Naive thymus-derived CD8-positive, alpha-beta T cell (primary cell): ENCODE data around the gene SCGB1C1. TPM values are rescaled to one million over a fixed set of nuclear protein-coding genes. Genes with fewer than 3 reads are reported as not detected.

Experiments used
- ATAC-seq, 2 donors: fragments of 150-1000 bp; cut with Tn5 transposase in 1 of 2; sonication (Bioruptor Pico), chemical (Tn5 transposase) in 1 of 2; 1 replicate in 1 of 2; 2 replicates in 1 of 2; pipeline ENCODE4 v1.10.0; 2021; ENCODE audit warnings: mild to moderate bottlenecking in 2 of 2, moderate library complexity in 2 of 2
- POLR2A ChIA-PET: fragments of 350-600 bp; sonication (Branson Sonifier 250); formaldehyde crosslinking; loops from one replicate; lab custom pipeline; 2021; ENCODE audit warnings: antibody characterized with exemption; lab: Charles Lee
- DNase-seq, 10 donors: peaks; one replicate each; pipeline versions ENCODE4 v3.0.0 to v3.0.0-alpha.2; 2020 to 2022
- H3K27ac Mint-ChIP-seq, 10 donors: one replicate each; pipeline ENCODE4 v1.8.0; 2020 to 2022; ENCODE audit warnings: mild to moderate bottlenecking in 10 of 10, mixed read lengths in 10 of 10, moderate library complexity in 4 of 10, inconsistent platforms in 1 of 10
- H3K27me3 Mint-ChIP-seq, 5 donors: one replicate each; pipeline ENCODE4 v1.8.0; 2021 to 2022; ENCODE audit warnings: mixed read lengths in 5 of 5
- H3K36me3 Mint-ChIP-seq, 3 donors: one replicate each; pipeline ENCODE4 v1.8.0; 2020 to 2022; ENCODE audit warnings: mixed read lengths in 3 of 3, mild to moderate bottlenecking in 2 of 3, inconsistent platforms in 1 of 3
- H3K4me1 Mint-ChIP-seq, 4 donors: one replicate each; pipeline ENCODE4 v1.8.0; 2021 to 2022; ENCODE audit warnings: mixed read lengths in 4 of 4
- H3K4me3 Mint-ChIP-seq, 10 donors: one replicate each; pipeline ENCODE4 v1.8.0; 2020 to 2022; ENCODE audit warnings: mild to moderate bottlenecking in 10 of 10, mixed read lengths in 10 of 10, moderate library complexity in 6 of 10, inconsistent platforms in 1 of 10
- H3K9me3 Mint-ChIP-seq, 9 donors: one replicate each; pipeline ENCODE4 v1.8.0; 2020 to 2022; ENCODE audit warnings: mixed read lengths in 9 of 9, mild to moderate bottlenecking in 3 of 9, inconsistent platforms in 1 of 9, moderate library complexity in 1 of 9
- polyA plus RNA-seq, 3 donors: library from polyadenylated mRNA; unstranded; fragments of 300-500 nt; fragmentation: Illumina TruSeq; gene quantifications; one replicate each; pipeline ENCODE4 v1.2.3, GENCODE V29; 2021
- total RNA-seq, 8 experiments: library from RNA in 2 of 8; stranded (reverse) in 2 of 8; gene quantifications; one replicate each; pipeline ENCODE4 v1.2.3 and lab custom pipeline; 2021 to 2026

Gene SCGB1C1
- total and polyA plus RNA-seq, 5 experiments from 2014 or later = not detected

GRCh38 chr11:199782-200181 is 6.9 kb downstream of the SCGB1C1 start:
- peak in 1 of 10 donors; percentile 15 for DNase-seq

DNA sequence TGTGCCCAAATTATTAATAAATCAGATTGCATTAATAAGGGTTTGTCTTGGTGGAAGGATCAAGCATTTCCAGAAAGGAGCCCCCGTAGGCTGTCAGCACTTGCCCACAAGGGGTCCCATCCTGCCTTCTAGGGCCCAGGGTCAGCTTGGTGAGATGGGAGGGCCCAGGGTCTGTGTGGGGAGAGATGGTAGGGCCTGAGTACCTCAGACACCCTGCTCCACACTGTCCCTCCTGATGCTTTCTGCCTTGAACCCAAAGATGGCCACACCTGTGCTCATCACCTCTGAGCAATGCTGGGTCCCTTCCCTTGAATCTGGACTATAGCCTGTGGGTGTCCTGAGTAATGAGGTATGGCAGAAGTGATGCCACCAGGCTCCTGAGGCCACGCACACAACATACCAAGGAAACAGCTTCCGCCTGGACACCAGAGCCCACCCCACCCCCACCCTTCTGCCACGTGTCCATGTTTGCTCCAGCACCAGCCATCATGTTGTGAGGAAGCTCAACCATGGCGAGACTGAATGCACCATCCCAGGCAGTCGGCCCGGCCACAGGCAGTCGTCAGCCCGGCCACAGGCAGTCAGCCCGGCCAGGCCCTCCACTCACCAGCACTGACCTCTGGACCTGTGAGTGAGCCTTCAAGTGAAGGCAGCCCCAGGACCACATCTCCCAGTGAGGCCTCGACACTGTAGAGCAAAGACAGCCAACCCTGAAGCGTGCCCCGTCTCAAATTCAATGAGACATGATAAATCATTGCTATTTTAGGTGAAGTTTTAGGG is 7.5 kb downstream of the SCGB1C1 start:
- no peaks in the 10 kb centered on the region for H3K9me3 Mint-ChIP-seq
- no peak overlapping the region for H3K4me3 Mint-ChIP-seq
- peaks cover 20 to 45% (median 38%) of the 10 kb centered on the region in 4 donors for H3K4me1 Mint-ChIP-seq
- H3K36me3 Mint-ChIP-seq = peaks cover 0 to 17% (median 0%) of the 10 kb centered on the region in 3 donors
- peak overlapping the region in 6 of 10 donors; percentile 7 to 90 (median 58) for H3K27ac Mint-ChIP-seq
- H3K27me3 Mint-ChIP-seq = no peaks in the 10 kb centered on the region
- DNase-seq = peak in 1 of 10 donors; percentile 14
- ATAC-seq = no peak
- POLR2A ChIA-PET = no interaction called here

More at GRCh38 chr11:199782-200181, 6.9 kb downstream of the SCGB1C1 start:
- ATAC-seq = no peak
- Mint-ChIP-seq H3K36me3 (peaks cover 0 to 15% (median 0%) of the 10 kb centered on the region in 3 donors), H3K27me3 (no peaks in the 10 kb centered on the region), H3K4me3 (no peak overlapping the region), H3K27ac (peak overlapping the region in 1 of 10 donors; percentile 35), H3K9me3 (no peaks in the 10 kb centered on the region), H3K4me1 (peaks cover 20 to 38% (median 36%) of the 10 kb centered on the region in 4 donors)
- POLR2A ChIA-PET = interaction anchor here (2.0 kb wide), 1 partner anchor 8 kb away, joined by 5 read pairs; the partner anchor contains the start of genes BET1L and RIC8A

GRCh38 chr11:201966-202365 is 9.1 kb downstream of the SCGB1C1 start:
- Mint-ChIP-seq H3K36me3 (peaks cover 0 to 17% (median 0%) of the 10 kb centered on the region in 3 donors), H3K4me1 (peaks cover 24 to 58% (median 49%) of the 10 kb centered on the region in 4 donors), H3K9me3 (no peaks in the 10 kb centered on the region), H3K27me3 (no peaks in the 10 kb centered on the region), H3K4me3 (peak overlapping the region in 9 of 10 donors; percentile 31 to 79 (median 61)), H3K27ac (peak overlapping the region; percentile 35 to 94 (median 91))
- no peak for ATAC-seq
- DNase-seq = peak in 1 of 10 donors; percentile 10
- POLR2A ChIA-PET = interaction anchor here (1.0 kb wide), 1 partner anchor 10 kb away, joined by 3 read pairs; no protein-coding TSS in a partner anchor

DNA sequence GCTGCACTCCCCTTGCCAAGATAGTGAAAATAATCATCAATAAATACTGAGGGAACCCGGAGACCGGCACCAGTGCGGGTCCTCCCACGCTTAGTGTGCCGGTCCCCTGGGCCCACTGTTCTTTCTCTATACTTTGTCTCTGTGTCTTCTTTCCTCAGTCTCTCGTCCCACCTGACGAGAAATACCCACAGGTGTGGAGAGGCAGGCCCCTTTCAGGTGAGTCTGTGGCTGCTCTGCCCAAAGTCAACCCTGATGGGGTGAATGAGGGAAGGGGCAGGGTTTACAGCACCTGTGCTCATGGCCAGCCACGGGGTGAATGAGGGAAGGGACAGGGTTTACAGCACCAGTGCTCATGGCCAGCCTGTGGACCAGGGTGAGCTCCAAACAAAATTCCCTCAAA is 9.6 kb downstream of the SCGB1C1 start:
- peak overlapping the region; percentile 35 to 94 (median 91) for H3K27ac Mint-ChIP-seq
- peaks cover 0 to 17% (median 0%) of the 10 kb centered on the region in 3 donors for H3K36me3 Mint-ChIP-seq
- ATAC-seq (no peak), DNase-seq (peak in 1 of 10 donors; percentile 11)
- H3K4me1 Mint-ChIP-seq = peaks cover 25 to 58% (median 52%) of the 10 kb centered on the region in 4 donors
- POLR2A ChIA-PET = interaction anchor here (1.0 kb wide), 1 partner anchor 10 kb away, joined by 3 read pairs; no protein-coding TSS in a partner anchor
- no peaks in the 10 kb centered on the region for H3K9me3 Mint-ChIP-seq
- H3K4me3 Mint-ChIP-seq = peak overlapping the region in 9 of 10 donors; percentile 31 to 79 (median 61)
- H3K27me3 Mint-ChIP-seq = no peaks in the 10 kb centered on the region

DNA sequence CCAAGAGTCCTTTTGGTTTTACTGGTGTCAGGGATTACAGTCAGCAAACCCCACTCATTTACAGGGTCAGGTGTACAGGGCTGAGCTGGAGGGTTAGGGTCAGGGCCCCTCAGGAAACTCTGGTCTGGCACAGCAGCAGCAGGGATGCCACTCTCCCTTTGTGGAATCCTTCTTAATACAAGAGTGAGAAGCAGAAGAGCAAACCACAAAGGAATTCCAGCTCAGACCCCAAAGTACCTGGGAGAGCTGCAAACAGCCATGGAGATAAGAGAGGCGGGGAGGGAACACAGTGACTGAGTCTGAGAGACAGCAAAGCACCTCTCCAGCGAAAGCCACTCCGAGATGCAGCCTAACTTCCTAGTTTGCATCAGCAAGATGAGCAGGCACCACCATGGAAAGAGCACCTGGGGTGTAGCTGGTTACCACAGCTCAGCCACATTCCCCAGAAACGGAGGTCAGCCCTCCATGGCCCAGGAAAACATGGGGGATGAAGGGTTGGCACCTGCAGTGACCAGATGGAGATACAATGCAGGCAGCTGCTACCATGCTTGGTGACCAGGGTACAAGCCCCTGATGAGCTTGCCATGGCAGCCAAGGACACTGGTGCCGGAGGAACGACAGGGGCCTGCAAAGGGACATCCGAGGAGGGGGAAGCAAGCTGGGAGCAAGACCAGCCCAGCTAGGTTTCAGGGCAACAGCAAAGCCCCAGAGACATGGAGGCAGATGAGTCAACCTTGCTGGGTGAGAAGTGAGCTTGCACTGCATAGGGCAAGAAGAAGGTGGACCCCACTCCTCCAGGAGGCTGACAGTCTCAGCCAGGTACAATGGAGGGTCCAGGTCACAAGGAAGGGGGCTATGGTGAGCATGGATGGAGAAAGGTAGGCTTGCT is 10.4 kb downstream of the SCGB1C1 start:
- ATAC-seq (no peak), DNase-seq (peak in 1 of 10 donors; percentile 9)
- Mint-ChIP-seq H3K4me3 (peak overlapping the region in 5 of 10 donors; percentile 31 to 78 (median 55)), H3K27ac (peak overlapping the region in 9 of 10 donors; percentile 56 to 94 (median 89)), H3K27me3 (no peaks in the 10 kb centered on the region), H3K9me3 (no peaks in the 10 kb centered on the region), H3K4me1 (peaks cover 26 to 58% (median 56%) of the 10 kb centered on the region in 4 donors), H3K36me3 (peaks cover 0 to 17% (median 0%) of the 10 kb centered on the region in 3 donors)
- POLR2A ChIA-PET = interaction anchor here (1.2 kb wide), 1 partner anchor 58 kb away, joined by 4 read pairs; no protein-coding TSS in a partner anchor

DNA sequence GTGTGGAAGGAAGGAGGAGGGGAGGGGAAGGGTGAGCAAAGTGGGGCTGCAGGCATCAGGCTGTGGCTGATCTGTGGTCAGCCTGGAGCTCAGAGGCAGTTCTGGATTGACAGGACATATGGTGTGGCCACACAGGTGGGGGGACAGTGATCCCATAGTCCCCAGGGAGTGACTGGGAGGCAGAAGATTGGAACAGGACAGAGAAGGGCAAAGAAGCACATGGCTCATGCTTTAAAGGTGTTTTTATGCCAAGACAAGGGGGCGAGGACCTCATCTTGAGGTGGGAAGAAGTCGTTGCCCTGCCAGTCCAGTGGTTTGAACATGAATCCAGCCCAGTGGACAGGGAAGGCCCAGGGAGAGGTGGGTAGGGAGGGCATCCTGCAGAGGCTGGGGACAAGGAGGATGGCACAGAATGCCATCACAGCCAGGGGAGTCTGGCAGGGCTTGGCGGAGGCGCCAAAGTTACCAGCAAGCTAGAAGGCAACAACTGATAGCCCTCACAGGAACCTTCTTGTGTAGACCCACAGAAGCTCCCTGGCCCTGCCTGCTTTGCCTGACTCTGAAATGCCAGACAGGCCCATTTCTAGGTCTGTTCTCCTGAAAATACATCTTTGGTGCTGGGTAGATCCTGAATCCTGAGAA is 11.2 kb downstream of the SCGB1C1 start:
- ATAC-seq = no peak
- H3K27me3 Mint-ChIP-seq = no peaks in the 10 kb centered on the region
- peak in 2 of 10 donors; percentile 16 to 27 for DNase-seq
- H3K36me3 Mint-ChIP-seq = peaks cover 0 to 17% (median 0%) of the 10 kb centered on the region in 3 donors
- peak overlapping the region in 8 of 10 donors; percentile 28 to 90 (median 60) for H3K27ac Mint-ChIP-seq
- peaks cover 28 to 64% (median 59%) of the 10 kb centered on the region in 4 donors for H3K4me1 Mint-ChIP-seq
- H3K4me3 Mint-ChIP-seq = peak overlapping the region in 9 of 10 donors; percentile 10 to 76 (median 47)
- H3K9me3 Mint-ChIP-seq = no peaks in the 10 kb centered on the region
- POLR2A ChIA-PET = interaction anchor here (1.2 kb wide), 1 partner anchor 57 kb away, joined by 4 read pairs; no protein-coding TSS in a partner anchor

- Mint-ChIP-seq H3K4me3 (peak overlapping the region in 6 of 10 donors; percentile 27 to 86 (median 35)), H3K4me1 (peaks cover 28 to 64% (median 62%) of the 10 kb centered on the region in 4 donors), H3K9me3 (no peaks in the 10 kb centered on the region), H3K36me3 (peaks cover 0 to 18% (median 0%) of the 10 kb centered on the region in 3 donors), H3K27me3 (no peaks in the 10 kb centered on the region), H3K27ac (peak overlapping the region in 6 of 10 donors; percentile 28 to 78 (median 63))
- DNase-seq (peak in 1 of 10 donors; percentile 9), ATAC-seq (no peak)
- POLR2A ChIA-PET = interaction anchor here (0.6 to 5.3 kb wide), 2 partner anchors 36 to 76 kb away, joined by 4 to 78 read pairs; partner anchors contain the start of gene NLRP6
These were observed 11.8 kb downstream of the SCGB1C1 start for GRCh38 chr11:204587-205109.

- Mint-ChIP-seq H3K4me1 (peaks cover 28 to 72% (median 69%) of the 10 kb centered on the region in 4 donors), H3K9me3 (no peaks in the 10 kb centered on the region), H3K27ac (peak overlapping the region in 7 of 10 donors; percentile 96 to 100 (median 99)), H3K27me3 (no peaks in the 10 kb centered on the region), H3K36me3 (peaks cover 0 to 21% (median 0%) of the 10 kb centered on the region in 3 donors), H3K4me3 (peak overlapping the region; percentile 86 to 99 (median 94))
- POLR2A ChIA-PET = interaction anchor here (0.6 to 5.3 kb wide), 9 partner anchors 31 to 301 kb away, joined by 3 to 78 read pairs (median 21); partner anchors contain the start of genes NLRP6, PGGHG, PSMD13 and PTDSS2
- ATAC-seq (no peak), DNase-seq (peak in 1 of 10 donors; percentile 13)
These were observed 12.5 kb downstream of the SCGB1C1 start for GRCh38 chr11:205221-206001.

DNA sequence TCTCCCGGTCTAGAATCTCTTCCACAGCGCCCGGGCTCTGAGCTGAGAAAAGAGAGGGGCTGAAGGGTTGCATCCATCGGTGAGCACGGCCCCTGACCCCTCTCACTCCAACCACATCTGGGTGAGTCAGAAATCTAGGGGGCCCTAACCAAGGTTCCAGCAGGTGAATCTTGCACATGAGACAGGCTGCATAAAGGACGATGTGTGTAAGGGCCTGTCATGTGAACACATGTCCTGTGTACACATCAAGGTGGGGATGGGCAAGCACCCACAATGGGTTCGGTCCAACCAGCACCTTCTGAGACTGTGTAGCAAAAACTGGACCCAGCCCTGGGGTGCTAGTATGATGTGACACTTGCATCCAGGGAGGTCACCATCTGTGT is 13.1 kb downstream of the SCGB1C1 start:
- ATAC-seq = no peak
- no peaks in the 10 kb centered on the region for H3K9me3 Mint-ChIP-seq
- no peak for DNase-seq
- POLR2A ChIA-PET = interaction anchor here (1.0 to 5.3 kb wide), 13 partner anchors 30 to 330 kb away, joined by 3 to 78 read pairs (median 11); partner anchors contain the start of genes HRAS, NLRP6, PGGHG and PSMD13
- peak overlapping the region; percentile 96 to 100 (median 99) for H3K27ac Mint-ChIP-seq
- H3K4me3 Mint-ChIP-seq = peak overlapping the region; percentile 86 to 99 (median 94)
- H3K36me3 Mint-ChIP-seq = peaks cover 0 to 23% (median 0%) of the 10 kb centered on the region in 3 donors
- no peaks in the 10 kb centered on the region for H3K27me3 Mint-ChIP-seq
- peaks cover 28 to 73% (median 72%) of the 10 kb centered on the region in 4 donors for H3K4me1 Mint-ChIP-seq

DNA sequence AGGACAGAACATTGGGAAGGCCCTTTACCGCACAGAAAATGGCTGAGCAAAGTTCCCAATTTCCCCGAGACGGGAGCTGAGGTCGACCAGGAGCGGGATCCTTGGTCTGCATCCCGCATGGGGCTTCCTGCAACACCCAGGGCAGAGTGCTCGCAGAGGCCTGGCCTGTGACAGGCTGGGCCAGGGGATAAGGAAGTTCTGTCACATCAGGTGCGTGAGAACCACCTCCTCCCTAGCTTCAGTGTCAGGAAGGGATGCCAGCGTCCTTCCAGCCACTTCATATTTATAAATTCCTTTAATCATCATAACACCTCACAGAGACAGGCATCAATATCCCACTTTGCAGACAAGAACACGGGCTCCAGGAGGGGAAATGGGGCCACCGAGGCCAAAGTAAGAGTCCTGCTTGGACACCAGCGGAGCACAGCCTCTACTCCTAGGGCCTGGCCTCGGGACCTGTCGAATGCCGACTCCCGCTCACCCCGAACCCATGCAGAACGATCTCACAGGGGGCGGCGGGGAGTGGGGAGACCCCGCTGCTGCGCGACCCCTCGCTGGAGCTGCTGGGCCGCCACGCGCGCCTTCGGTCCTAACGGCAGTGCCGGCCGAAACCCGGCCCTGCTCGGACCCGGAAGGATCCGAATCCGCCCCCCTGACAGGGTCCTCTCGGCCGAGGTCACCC is 13.8 kb downstream of the SCGB1C1 start:
- H3K9me3 Mint-ChIP-seq = no peaks in the 10 kb centered on the region
- ATAC-seq (peak in 1 of 2 donors; percentile 0), DNase-seq (peak in 4 of 10 donors; percentile 14 to 37 (median 34))
- no peaks in the 10 kb centered on the region for H3K27me3 Mint-ChIP-seq
- H3K4me3 Mint-ChIP-seq = peak overlapping the region; percentile 86 to 99 (median 96)
- peaks cover 0 to 26% (median 0%) of the 10 kb centered on the region in 3 donors for H3K36me3 Mint-ChIP-seq
- H3K4me1 Mint-ChIP-seq = peaks cover 25 to 70% (median 69%) of the 10 kb centered on the region in 4 donors
- H3K27ac Mint-ChIP-seq = peak overlapping the region; percentile 96 to 100 (median 99)
- POLR2A ChIA-PET = interaction anchor here (0.5 to 5.3 kb wide), 36 partner anchors 8 to 1102 kb away, joined by 3 to 78 read pairs (median 6); partner anchors contain the start of genes ANO9, DEAF1, HRAS and IFITM2
